Thyroid gland (tissue), 4 donors: ENCODE results near the gene OR8H1.

Experiments
- POLR2A ChIP-seq, 2 donors: fragments of 450-650 bp; IDR thresholded peaks; one replicate each; pipeline ENCODE4 v1.6.1; 2017; ENCODE audit warnings: antibody characterized with exemption in 2 of 2, mild to moderate bottlenecking in 2 of 2, moderate library complexity in 1 of 2
- TF ChIP-seq, protein P1 (sequence below), 6 experiments: fragments of 200-600 bp in 3 of 6; fragments of 450-650 bp in 3 of 6; sonication (generic) in 3 of 6; IDR thresholded peaks; one replicate each; pipeline ENCODE4 v1.5.1; 2016 to 2019; ENCODE audit warnings: antibody characterized with exemption in 6 of 6, mild to moderate bottlenecking in 2 of 6, inconsistent platforms in 1 of 6, moderate library complexity in 1 of 6

DNA sequence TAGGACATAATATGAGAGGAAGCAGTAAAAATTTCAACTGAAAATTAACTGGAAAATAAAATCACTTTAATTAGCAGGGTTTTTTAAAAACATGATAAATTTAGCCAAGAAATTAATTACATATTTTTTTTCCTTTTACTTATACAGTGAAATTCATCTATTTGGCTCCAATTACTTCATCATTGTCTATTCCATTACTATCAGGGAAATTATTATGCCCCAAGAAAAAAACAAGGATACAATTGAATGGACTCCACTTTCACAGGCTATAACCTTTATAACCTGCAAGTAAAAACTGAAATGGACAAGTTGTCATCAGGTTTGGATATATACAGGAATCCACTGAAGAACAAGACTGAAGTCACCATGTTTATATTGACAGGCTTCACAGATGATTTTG lies 40.1 kb downstream of the OR8H1 start, which contains the start of gene OR5T3:
- TF ChIP-seq, protein P1, sequence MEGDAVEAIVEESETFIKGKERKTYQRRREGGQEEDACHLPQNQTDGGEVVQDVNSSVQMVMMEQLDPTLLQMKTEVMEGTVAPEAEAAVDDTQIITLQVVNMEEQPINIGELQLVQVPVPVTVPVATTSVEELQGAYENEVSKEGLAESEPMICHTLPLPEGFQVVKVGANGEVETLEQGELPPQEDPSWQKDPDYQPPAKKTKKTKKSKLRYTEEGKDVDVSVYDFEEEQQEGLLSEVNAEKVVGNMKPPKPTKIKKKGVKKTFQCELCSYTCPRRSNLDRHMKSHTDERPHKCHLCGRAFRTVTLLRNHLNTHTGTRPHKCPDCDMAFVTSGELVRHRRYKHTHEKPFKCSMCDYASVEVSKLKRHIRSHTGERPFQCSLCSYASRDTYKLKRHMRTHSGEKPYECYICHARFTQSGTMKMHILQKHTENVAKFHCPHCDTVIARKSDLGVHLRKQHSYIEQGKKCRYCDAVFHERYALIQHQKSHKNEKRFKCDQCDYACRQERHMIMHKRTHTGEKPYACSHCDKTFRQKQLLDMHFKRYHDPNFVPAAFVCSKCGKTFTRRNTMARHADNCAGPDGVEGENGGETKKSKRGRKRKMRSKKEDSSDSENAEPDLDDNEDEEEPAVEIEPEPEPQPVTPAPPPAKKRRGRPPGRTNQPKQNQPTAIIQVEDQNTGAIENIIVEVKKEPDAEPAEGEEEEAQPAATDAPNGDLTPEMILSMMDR (IDR thresholded peaks at IDR 0.05): no peak
- no peak for TF ChIP-seq POLR2A (IDR thresholded peaks at IDR 0.05)
